ENCODE results near the gene CNOT3.

The CNOT3 gene

GRCh38 chr19:54189145-54189734 lies 51.7 kb downstream of the CNOT3 start, which contains the start of gene MBOAT7:
Gene MBOAT7, minus strand, starts transcription at chr19:54189580. Its CDS starts 1,072 bp downstream, at chr19:54188508.
- no peaks in the 10 kb centered on the region for H3K9me3 ChIP-seq (replicated peaks; ENCODE audit: insufficient read depth, low read length)
- H3K4me3 ChIP-seq (ENCODE audit: low read length) = peak within 1 kb of the TSS; percentile 79
- no peaks in the 10 kb centered on the region for H3K27me3 ChIP-seq (replicated peaks; ENCODE audit: insufficient read depth, low read length)
- peak; percentile 78 for DNase-seq
- no peaks in the 10 kb centered on the region for H3K36me3 ChIP-seq (replicated peaks; ENCODE audit: insufficient read depth, low read length)
- peaks cover 30% of the 10 kb centered on the region for H3K79me2 ChIP-seq (ENCODE audit: low read length)
- peak within 1 kb of the TSS; percentile 94 for H3K27ac ChIP-seq (ENCODE audit: low read length)
- H3K4me1 ChIP-seq (ENCODE audit: low read length) = peaks cover 14% of the 10 kb centered on the region
- peak; percentile 42 for TF ChIP-seq CTCF (IDR thresholded peaks at IDR 0.05; ENCODE audit: low read length)
- TF ChIP-seq EZH2phosphoT487 (IDR thresholded peaks at IDR 0.05; ENCODE audit: low read length) = no peak
- no peak for TF ChIP-seq EZH2 (optimal IDR thresholded peaks at IDR 0.05; ENCODE audit: low read depth, low read length)
- H3K9me2 ChIP-seq (replicated peaks; ENCODE audit: insufficient read depth, low read length) = no peaks in the 10 kb centered on the region
- H4K20me1 ChIP-seq (ENCODE audit: insufficient read depth, low read length) = no peaks in the 10 kb centered on the region
- peak within 1 kb of the TSS; percentile 92 for H3K9ac ChIP-seq (ENCODE audit: low read length)
- H3F3A ChIP-seq (ENCODE audit: insufficient read depth, low read length) = no peaks in the 10 kb centered on the region
- H3K4me2 ChIP-seq (ENCODE audit: low read depth, low read length) = peak within 1 kb of the TSS; percentile 71
- peak within 1 kb of the TSS; percentile 73 for H2AFZ ChIP-seq (ENCODE audit: low read length)

- peak overlapping the region; percentile 71; the same call in 1 of the 2 replicates for H3K4me2 ChIP-seq (ENCODE audit: low read depth, low read length)
- no peaks in the 10 kb centered on the region for H3K27me3 ChIP-seq (replicated peaks; ENCODE audit: insufficient read depth, low read length)
- H4K20me1 ChIP-seq (ENCODE audit: insufficient read depth, low read length) = no peaks in the 10 kb centered on the region
- H3K9ac ChIP-seq (ENCODE audit: low read length) = peak overlapping the region; percentile 92
- peak overlapping the region; percentile 94 for H3K27ac ChIP-seq (ENCODE audit: low read length)
- no peak for TF ChIP-seq EZH2 (optimal IDR thresholded peaks at IDR 0.05; ENCODE audit: low read depth, low read length)
- no peak for TF ChIP-seq CTCF (IDR thresholded peaks at IDR 0.05; ENCODE audit: low read length)
- TF ChIP-seq EZH2phosphoT487 (IDR thresholded peaks at IDR 0.05; ENCODE audit: low read length) = no peak
- H2AFZ ChIP-seq (ENCODE audit: low read length) = peak overlapping the region; percentile 22; the same call in 1 of the 2 replicates
- DNase-seq = peak; percentile 100
- no peaks in the 10 kb centered on the region for H3K9me3 ChIP-seq (replicated peaks; ENCODE audit: insufficient read depth, low read length)
- peak overlapping the region; percentile 79 for H3K4me3 ChIP-seq (ENCODE audit: low read length)
- no peaks in the 10 kb centered on the region for H3K9me2 ChIP-seq (replicated peaks; ENCODE audit: insufficient read depth, low read length)
- H3K36me3 ChIP-seq (replicated peaks; ENCODE audit: insufficient read depth, low read length) = no peaks in the 10 kb centered on the region
- peaks cover 30% of the 10 kb centered on the region for H3K79me2 ChIP-seq (ENCODE audit: low read length)
- H3K4me1 ChIP-seq (ENCODE audit: low read length) = peaks cover 14% of the 10 kb centered on the region
- no peaks in the 10 kb centered on the region for H3F3A ChIP-seq (ENCODE audit: insufficient read depth, low read length)
These were observed 52.4 kb downstream of the CNOT3 start for GRCh38 chr19:54189735-54190502.

GRCh38 chr19:54190503-54191010 lies 53.0 kb downstream of the CNOT3 start:
- no peaks in the 10 kb centered on the region for H3K36me3 ChIP-seq (replicated peaks; ENCODE audit: insufficient read depth, low read length)
- no peaks in the 10 kb centered on the region for H3K9me3 ChIP-seq (replicated peaks; ENCODE audit: insufficient read depth, low read length)

More at GRCh38 chr19:54190503-54191010, 53.0 kb downstream of the CNOT3 start:
- H3K9me2 ChIP-seq (replicated peaks; ENCODE audit: insufficient read depth, low read length) = no peaks in the 10 kb centered on the region
- no peaks in the 10 kb centered on the region for H3K27me3 ChIP-seq (replicated peaks; ENCODE audit: insufficient read depth, low read length)
- TF ChIP-seq EZH2phosphoT487 (IDR thresholded peaks at IDR 0.05; ENCODE audit: low read length) (no peak), CTCF (IDR thresholded peaks at IDR 0.05; ENCODE audit: low read length) (no peak), EZH2 (optimal IDR thresholded peaks at IDR 0.05; ENCODE audit: low read depth, low read length) (no peak)
- peak; percentile 99 for DNase-seq
- H3K27ac ChIP-seq (ENCODE audit: low read length) = peak overlapping the region; percentile 94
- H2AFZ ChIP-seq (ENCODE audit: low read length) = peak overlapping the region; percentile 79
- H3K4me2 ChIP-seq (ENCODE audit: low read depth, low read length) = peak overlapping the region; percentile 96; the same call in 1 of the 2 replicates
- peaks cover 30% of the 10 kb centered on the region for H3K79me2 ChIP-seq (ENCODE audit: low read length)
- H4K20me1 ChIP-seq (ENCODE audit: insufficient read depth, low read length) = no peaks in the 10 kb centered on the region
- no peaks in the 10 kb centered on the region for H3F3A ChIP-seq (ENCODE audit: insufficient read depth, low read length)
- H3K9ac ChIP-seq (ENCODE audit: low read length) = peak overlapping the region; percentile 92
- H3K4me1 ChIP-seq (ENCODE audit: low read length) = peaks cover 14% of the 10 kb centered on the region
- H3K4me3 ChIP-seq (ENCODE audit: low read length) = peak overlapping the region; percentile 79
